ENCODE results near the gene APLN.

The APLN gene

GRCh38 chrX:129596077-129596476, 58.7 kb downstream of the APLN start:
- no peak for TF ChIP-seq CTCF (conservative IDR thresholded peaks at IDR 0.05)
- no peak for TF ChIP-seq ZFX (IDR thresholded peaks at IDR 0.05)
- H3K27ac ChIP-seq, result no peak overlapping the region

All from C4-2B (cell line).